Amniotic epithelial cell (primary cell): ENCODE results near the gene TGIF2.

Source experiments
- DNase-seq: peaks from one replicate; pipeline ENCODE4 v3.0.0-alpha.2; 2010; ENCODE audit warnings: low read depth

Gene TGIF2

GRCh38 chr20:36573103-36573797 is at the start of gene TGIF2:
TSS of gene TGIF2 (plus strand) at chr20:36573597. CDS start at chr20:36578775, 5,178 bp downstream.
- DNase-seq = peak; percentile 78

GRCh38 chr20:36525620-36526365 is 47.6 kb upstream of the TGIF2 start:
- DNase-seq = no peak

- no peak for DNase-seq
These were observed 46.8 kb upstream of the TGIF2 start for GRCh38 chr20:36526521-36527011.

- DNase-seq = peak; percentile 37
These were observed 45.9 kb upstream of the TGIF2 start for GRCh38 chr20:36527331-36528125.

GRCh38 chr20:36528176-36528874 is 45.1 kb upstream of the TGIF2 start:
- DNase-seq = no peak

GRCh38 chr20:36528875-36529417 is 44.5 kb upstream of the TGIF2 start:
- no peak for DNase-seq

- no peak for DNase-seq
These were observed 41.0 kb upstream of the TGIF2 start for GRCh38 chr20:36532388-36532787.

GRCh38 chr20:36532822-36533221 is 40.6 kb upstream of the TGIF2 start:
- no peak for DNase-seq

- no peak for DNase-seq
These were observed 35.2 kb upstream of the TGIF2 start for GRCh38 chr20:36538026-36538722.

GRCh38 chr20:36540551-36541211 is 32.7 kb upstream of the TGIF2 start:
- DNase-seq = no peak

- DNase-seq = peak; percentile 73
These were observed 32.1 kb upstream of the TGIF2 start, which contains the start of gene MYL9 for GRCh38 chr20:36541227-36541767. TSS of gene MYL9 (plus strand) at chr20:36541519. CDS start at chr20:36544885, 3,366 bp downstream.

- peak; percentile 69 for DNase-seq
These were observed 31.5 kb upstream of the TGIF2 start for GRCh38 chr20:36541768-36542488.

GRCh38 chr20:36542516-36543183 is 30.7 kb upstream of the TGIF2 start:
- DNase-seq = no peak

- DNase-seq = peak; percentile 41
These were observed 29.9 kb upstream of the TGIF2 start for GRCh38 chr20:36543184-36544133.

GRCh38 chr20:36544134-36545018 is 29.0 kb upstream of the TGIF2 start:
- peak; percentile 74 for DNase-seq

- no peak for DNase-seq
These were observed 27.2 kb upstream of the TGIF2 start for GRCh38 chr20:36546111-36546736.
